Measurements from ENCODE around the gene CAMK1G.

- TF ChIP-seq CTCF (IDR thresholded peaks at IDR 0.05) (no peak), POLR2A (IDR thresholded peaks at IDR 0.05) (no peak)
Observed at GRCh38 chr1:209625791-209626285, 42.3 kb downstream of the CAMK1G start.

All from heart left ventricle (tissue), 13 donors.